Gastrocnemius medialis (tissue), 4 donors: Measurements from ENCODE around the gene KCNQ2. TPM values are rescaled to one million over a fixed set of nuclear protein-coding genes. Genes with fewer than 3 reads are reported as not detected.

ENCODE experiments used
- ATAC-seq, 2 donors: fragments of 150-250 bp; one replicate each; pipeline ENCODE4 v1.9.1; 2016
- DNase-seq, 2 donors: peaks; one replicate each; pipeline ENCODE4 v3.0.0-alpha.2; 2019
- H3K27ac ChIP-seq, 4 donors: fragments of 200-600 bp; sonication (generic); 1 replicate in 1 of 4; 2 replicates in 3 of 4; pipeline ENCODE4 v1.5.1; 2016 to 2018; ENCODE audit warnings: mild to moderate bottlenecking in 2 of 4, moderate library complexity in 1 of 4
- H3K27me3 ChIP-seq, 3 donors: fragments of 200-600 bp; sonication (generic) in 2 of 3; 1 replicate in 1 of 3; 2 replicates in 2 of 3; pipeline versions ENCODE4 v1.5.1 to v1.6.0; 2016 to 2019; ENCODE audit warnings: mild to moderate bottlenecking in 1 of 3, moderate library complexity in 1 of 3
- H3K36me3 ChIP-seq, 2 donors: fragments of 200-600 bp; sonication (generic) in 1 of 2; one replicate each; pipeline ENCODE4 v1.5.1; 2017 to 2018
- H3K4me1 ChIP-seq, 2 donors: fragments of 200-600 bp; sonication (generic) in 1 of 2; one replicate each; pipeline ENCODE4 v1.5.1; 2016 to 2017; ENCODE audit warnings: mild to moderate bottlenecking in 2 of 2
- H3K4me3 ChIP-seq, 4 donors: fragments of 200-600 bp; sonication (generic) in 3 of 4; 1 replicate in 1 of 4; 2 replicates in 3 of 4; pipeline ENCODE4 v1.5.1; 2016 to 2019; ENCODE audit warnings: mild to moderate bottlenecking in 2 of 4
- H3K9me3 ChIP-seq, 3 donors: fragments of 200-600 bp; sonication (generic) in 2 of 3; 1 replicate in 1 of 3; 2 replicates in 2 of 3; pipeline ENCODE4 v1.5.1; 2016 to 2019
- POLR2A ChIP-seq, 2 donors: fragments of 450-650 bp; IDR thresholded peaks; one replicate each; pipeline ENCODE4 v1.6.1; 2017; ENCODE audit warnings: antibody characterized with exemption in 2 of 2, mild to moderate bottlenecking in 2 of 2, moderate library complexity in 2 of 2
- in situ Hi-C, 4 donors: fragments of 200-750 bp; cut with MboI; loops; one replicate each; pipeline versions ENCODE4 v1.15.0 to v1.8.0; 2017; ENCODE audit warnings: low sequenced_read_pairs in 4 of 4
- intact Hi-C: fragments of 100-400 bp; cut with DNase I; formaldehyde crosslinking; loops from one replicate; pipeline ENCODE4 v1.15.1; 2023; ENCODE audit warnings: low total_unique reads
- total RNA-seq, 4 donors: library from RNA; depleted of rRNA; stranded (reverse); fragments of >200 nt; gene quantifications; one replicate each; pipeline versions ENCODE4 v1.1.0 to v1.2.3, GENCODE V29; 2016
- TF ChIP-seq, protein P1 (sequence below), 5 experiments: fragments of 450-650 bp in 3 of 5; fragments of 200-600 bp in 2 of 5; sonication (generic) in 2 of 5; IDR thresholded peaks in 4 of 5; conservative IDR thresholded peaks in 1 of 5; 1 replicate in 4 of 5; 2 replicates in 1 of 5; pipeline ENCODE4 v1.5.1; 2016 to 2019; ENCODE audit warnings: antibody characterized with exemption in 5 of 5, mild to moderate bottlenecking in 3 of 5, moderate library complexity in 3 of 5

The KCNQ2 gene
- total RNA-seq, 4 donors from 2014 or later: not detected

DNA sequence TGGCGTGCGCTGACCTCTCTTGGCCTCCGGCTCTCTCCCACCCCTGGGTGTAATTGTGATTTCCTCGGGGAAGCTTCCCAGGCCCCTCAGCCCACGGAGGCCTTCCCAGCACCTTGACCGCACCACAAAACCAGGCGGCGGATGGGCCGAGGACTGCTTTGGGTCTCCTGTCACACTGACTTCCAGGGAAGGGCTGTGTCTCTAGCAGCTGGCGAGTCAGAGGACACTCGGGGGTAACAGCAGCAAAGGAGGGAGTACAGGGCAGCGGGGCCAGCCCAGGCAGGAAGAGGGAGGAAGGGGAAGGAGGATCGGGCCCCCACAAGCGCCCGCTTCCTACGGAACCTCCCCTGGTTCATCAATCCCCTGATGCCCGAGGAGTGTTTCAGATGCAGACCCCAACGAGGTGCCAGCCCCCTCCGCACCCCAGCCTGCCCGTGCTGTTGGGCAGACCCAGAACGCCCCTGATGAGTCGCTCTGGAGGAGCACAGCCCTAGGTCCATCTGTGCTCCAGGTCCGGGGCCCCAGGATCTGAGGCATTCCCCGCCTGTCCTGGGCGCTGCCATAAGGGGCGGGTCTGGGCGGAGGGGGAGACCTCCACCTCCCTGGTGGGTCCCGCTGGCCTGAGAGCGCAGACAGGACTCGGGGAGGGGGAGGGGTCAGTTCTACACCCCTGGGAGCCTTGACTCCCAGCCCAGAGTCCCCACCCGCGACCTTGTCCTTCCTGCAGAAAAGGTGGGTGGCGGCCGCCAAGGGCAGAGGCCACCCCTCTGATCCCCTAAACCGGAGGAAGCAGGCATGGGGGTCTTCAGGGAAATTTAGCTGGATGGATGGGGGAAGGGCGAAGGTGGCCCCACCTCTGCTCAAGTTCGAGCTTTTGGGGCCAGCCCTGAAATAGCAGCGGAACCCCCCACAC, 112.3 kb downstream of the KCNQ2 start:
- in situ Hi-C loops: no loop called here
- H3K27ac ChIP-seq: no peak overlapping the region
- no peaks in the 10 kb centered on the region for H3K36me3 ChIP-seq
- ATAC-seq: no peak
- no peaks in the 10 kb centered on the region for H3K9me3 ChIP-seq
- intact Hi-C loops: no loop called here
- H3K27me3 ChIP-seq: peaks cover 22 to 28% (median 22%) of the 10 kb centered on the region in 3 donors
- DNase-seq: no peak
- no peaks in the 10 kb centered on the region for H3K4me1 ChIP-seq
- H3K4me3 ChIP-seq: no peak overlapping the region
- TF ChIP-seq, protein P1, sequence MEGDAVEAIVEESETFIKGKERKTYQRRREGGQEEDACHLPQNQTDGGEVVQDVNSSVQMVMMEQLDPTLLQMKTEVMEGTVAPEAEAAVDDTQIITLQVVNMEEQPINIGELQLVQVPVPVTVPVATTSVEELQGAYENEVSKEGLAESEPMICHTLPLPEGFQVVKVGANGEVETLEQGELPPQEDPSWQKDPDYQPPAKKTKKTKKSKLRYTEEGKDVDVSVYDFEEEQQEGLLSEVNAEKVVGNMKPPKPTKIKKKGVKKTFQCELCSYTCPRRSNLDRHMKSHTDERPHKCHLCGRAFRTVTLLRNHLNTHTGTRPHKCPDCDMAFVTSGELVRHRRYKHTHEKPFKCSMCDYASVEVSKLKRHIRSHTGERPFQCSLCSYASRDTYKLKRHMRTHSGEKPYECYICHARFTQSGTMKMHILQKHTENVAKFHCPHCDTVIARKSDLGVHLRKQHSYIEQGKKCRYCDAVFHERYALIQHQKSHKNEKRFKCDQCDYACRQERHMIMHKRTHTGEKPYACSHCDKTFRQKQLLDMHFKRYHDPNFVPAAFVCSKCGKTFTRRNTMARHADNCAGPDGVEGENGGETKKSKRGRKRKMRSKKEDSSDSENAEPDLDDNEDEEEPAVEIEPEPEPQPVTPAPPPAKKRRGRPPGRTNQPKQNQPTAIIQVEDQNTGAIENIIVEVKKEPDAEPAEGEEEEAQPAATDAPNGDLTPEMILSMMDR (IDR thresholded peaks at IDR 0.05 in 4 of 5, conservative IDR thresholded peaks at IDR 0.05 in 1 of 5): no peak
- TF ChIP-seq POLR2A (IDR thresholded peaks at IDR 0.05): no peak

GRCh38 chr20:63359164-63359934, 113.1 kb downstream of the KCNQ2 start:
- H3K9me3 ChIP-seq: no peaks in the 10 kb centered on the region
- H3K4me3 ChIP-seq: no peak overlapping the region
- no peak overlapping the region for H3K27ac ChIP-seq
- peaks cover 18 to 28% (median 25%) of the 10 kb centered on the region in 3 donors for H3K27me3 ChIP-seq
- no peak for ATAC-seq
- no peaks in the 10 kb centered on the region for H3K4me1 ChIP-seq
- in situ Hi-C loops (no loop called here), intact Hi-C loops (no loop called here)
- DNase-seq: no peak
- no peaks in the 10 kb centered on the region for H3K36me3 ChIP-seq
- TF ChIP-seq, protein P1 (IDR thresholded peaks at IDR 0.05 in 4 of 5, conservative IDR thresholded peaks at IDR 0.05 in 1 of 5): no peak
- TF ChIP-seq POLR2A (IDR thresholded peaks at IDR 0.05): no peak

DNA sequence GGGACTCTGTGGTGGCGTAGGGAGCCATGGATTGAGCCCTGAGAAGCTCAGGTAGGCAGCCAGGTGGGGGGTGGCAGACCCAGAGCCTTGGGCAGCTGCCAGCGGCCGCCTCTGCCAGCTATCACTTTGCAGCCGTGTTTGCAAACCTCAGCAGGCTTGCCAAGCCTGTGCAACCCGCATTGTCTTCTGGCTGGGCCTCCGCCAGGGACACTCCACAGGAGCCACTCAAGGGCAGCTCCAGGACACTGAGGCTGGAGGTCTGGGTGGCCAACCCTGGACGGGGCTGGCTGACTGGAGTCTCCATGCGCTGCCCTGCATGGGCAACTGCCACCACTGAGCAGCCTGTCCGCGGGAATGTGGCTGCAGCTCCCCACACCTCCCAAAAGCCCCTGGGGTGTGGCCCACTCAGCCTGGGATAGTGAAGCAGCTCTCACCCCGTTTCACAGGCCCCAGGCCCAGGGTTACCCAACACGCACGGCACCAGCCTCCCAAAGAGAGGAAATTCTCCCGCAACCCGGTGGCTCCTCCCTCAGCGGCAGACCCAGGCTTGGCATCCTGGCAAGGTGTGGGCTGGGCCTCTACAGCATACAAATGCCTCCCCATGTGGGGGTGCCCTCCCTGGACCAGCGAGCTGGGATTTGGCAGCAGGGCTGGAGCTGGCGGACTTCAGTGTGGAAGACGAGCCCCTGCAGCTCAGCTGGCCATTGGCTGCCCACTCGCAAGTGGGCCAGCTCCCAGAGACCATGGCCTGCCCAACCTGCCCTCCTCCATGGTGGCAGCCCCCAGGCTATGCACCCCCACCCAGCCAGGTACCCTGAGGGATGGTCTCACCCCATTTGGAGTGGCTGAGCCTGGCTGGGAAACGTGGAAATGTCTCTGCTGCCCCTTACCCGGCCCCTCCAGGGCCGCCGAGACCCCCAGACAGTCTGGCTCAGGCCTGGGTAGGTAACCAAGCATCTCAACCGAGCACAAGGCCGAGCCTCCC, 114.2 kb downstream of the KCNQ2 start:
- ATAC-seq (no peak), DNase-seq (no peak)
- no peak overlapping the region for H3K27ac ChIP-seq
- in situ Hi-C loops (no loop called here), intact Hi-C loops (no loop called here)
- no peak overlapping the region for H3K4me3 ChIP-seq
- no peaks in the 10 kb centered on the region for H3K36me3 ChIP-seq
- H3K4me1 ChIP-seq: no peaks in the 10 kb centered on the region
- H3K9me3 ChIP-seq: no peaks in the 10 kb centered on the region
- peaks cover 18 to 25% (median 18%) of the 10 kb centered on the region in 3 donors for H3K27me3 ChIP-seq
- TF ChIP-seq, protein P1 (IDR thresholded peaks at IDR 0.05 in 4 of 5, conservative IDR thresholded peaks at IDR 0.05 in 1 of 5): no peak
- TF ChIP-seq POLR2A (IDR thresholded peaks at IDR 0.05): no peak
